Stimulated activated CD4-positive, alpha-beta T cell treated with anti-CD3 and anti-CD28 coated beads, Interleukin-12 subunit alpha, Interleukin-12 subunit beta, amount 100 ng/mL, for 4 hours (primary cell): ENCODE data around the gene ANKRD22.
"Not testable (repeated sequence)": the region's sequence is repeated elsewhere in the genome, so short reads cannot be mapped to it uniquely, and the experiment has no call there.

Source experiments
- DNase-seq: peaks from one replicate; pipeline ENCODE4 v3.0.0-alpha.2; 2020

The ANKRD22 gene

DNA sequence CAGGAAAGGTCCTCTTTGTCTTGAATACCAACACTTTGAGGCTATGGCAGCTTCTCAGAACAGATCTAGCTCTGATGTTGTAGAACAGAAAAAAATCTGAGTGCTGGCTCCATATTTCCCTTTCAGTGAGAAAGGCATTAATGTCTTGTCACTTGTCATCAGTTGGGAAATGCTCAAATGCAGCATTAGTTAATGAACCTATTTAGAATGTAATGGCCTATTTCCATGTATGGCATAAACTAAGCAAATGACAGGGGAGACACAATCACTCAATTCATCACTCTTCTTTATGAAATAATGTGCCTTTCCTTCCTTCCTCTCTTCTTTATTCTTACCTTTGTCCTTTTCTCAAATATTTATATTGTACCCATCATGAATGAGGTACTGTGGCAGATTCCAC is 23.4 kb upstream of the ANKRD22 start:
- DNase-seq: no peak

DNA sequence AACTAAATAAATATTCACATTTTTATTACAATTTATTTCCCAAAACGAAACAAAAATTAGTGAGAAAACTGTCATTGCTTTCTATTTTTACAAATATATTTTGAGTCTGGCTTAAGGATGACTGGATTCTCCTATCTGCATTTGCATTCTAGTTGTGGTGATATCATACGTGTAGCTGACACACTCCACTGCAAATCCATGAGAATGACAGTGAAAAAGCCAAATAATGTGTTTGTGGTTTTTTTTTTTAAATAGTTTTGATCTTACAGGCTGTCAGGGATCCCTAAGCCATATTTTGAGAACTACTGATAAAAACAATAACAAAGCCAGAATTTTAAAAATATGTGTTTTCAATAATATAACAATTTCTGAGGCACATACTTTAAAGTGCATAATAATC is 22.6 kb upstream of the ANKRD22 start:
- no peak for DNase-seq

- no peak for DNase-seq
Measured at GRCh38 chr10:88873757-88874156, 22.1 kb upstream of the ANKRD22 start.

- DNase-seq: no peak
Measured at GRCh38 chr10:88870089-88870488, 18.4 kb upstream of the ANKRD22 start.

DNA sequence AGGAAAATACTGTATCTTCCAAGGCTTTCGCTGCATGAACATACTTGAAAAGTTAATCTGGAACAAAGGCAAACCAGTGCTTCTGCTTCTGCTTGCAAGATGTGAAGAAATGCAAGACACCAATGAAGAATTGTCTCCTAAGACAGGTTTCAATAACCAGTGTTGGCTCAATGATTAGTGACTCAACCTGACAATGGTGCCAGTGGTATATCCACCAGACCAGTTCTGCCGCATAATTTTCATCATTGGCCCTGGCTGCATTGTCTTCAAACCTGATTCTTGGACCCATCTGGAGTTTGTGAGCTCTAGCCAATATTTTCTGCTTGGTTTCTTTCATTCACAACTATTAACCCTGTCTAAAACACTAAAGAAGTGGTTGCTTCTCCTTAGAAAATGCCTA is 14.8 kb upstream of the ANKRD22 start:
- no peak for DNase-seq

- DNase-seq: no peak
Measured at GRCh38 chr10:88865281-88865876, 13.7 kb upstream of the ANKRD22 start.

DNA sequence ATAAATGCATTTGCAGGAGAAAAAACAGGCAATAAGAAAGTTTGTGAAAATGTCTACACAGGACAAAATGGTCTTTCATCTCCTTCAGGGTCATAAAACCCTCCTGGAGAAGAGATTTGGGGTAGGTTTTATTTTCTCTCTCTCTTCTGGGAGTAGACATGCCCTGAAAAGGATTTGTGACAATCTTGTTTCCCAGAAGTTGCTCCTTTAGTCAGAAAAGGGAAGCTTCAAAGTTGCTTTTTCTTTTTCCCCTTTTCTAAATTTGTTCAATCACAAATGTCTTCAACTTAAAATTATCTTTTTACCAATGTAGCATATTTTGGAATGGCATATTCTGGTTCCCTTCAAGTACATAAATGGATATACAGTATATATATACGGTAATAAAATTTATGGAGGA is 9.4 kb upstream of the ANKRD22 start:
- no peak for DNase-seq

DNA sequence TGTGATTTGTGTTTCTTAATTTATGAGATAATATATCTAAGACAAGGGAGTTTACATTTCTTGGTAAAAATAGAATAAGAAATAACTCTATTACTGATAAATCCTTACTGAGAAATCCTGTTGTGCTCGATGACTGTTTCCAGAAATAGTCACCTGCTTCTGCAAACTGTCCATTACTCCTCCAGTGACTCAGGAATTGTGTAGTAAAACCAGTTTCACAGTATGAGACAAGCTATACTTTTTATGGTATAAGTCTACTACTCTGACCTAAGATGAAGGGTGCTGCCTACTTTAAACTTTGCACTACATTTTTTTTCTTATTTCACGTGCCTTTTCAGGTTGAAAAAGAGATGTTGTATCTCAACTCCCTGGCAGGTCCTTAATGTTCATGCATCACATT is 6.8 kb upstream of the ANKRD22 start:
- no peak for DNase-seq

- DNase-seq: no peak
Measured at GRCh38 chr10:88857831-88858230, 6.2 kb upstream of the ANKRD22 start.

DNA sequence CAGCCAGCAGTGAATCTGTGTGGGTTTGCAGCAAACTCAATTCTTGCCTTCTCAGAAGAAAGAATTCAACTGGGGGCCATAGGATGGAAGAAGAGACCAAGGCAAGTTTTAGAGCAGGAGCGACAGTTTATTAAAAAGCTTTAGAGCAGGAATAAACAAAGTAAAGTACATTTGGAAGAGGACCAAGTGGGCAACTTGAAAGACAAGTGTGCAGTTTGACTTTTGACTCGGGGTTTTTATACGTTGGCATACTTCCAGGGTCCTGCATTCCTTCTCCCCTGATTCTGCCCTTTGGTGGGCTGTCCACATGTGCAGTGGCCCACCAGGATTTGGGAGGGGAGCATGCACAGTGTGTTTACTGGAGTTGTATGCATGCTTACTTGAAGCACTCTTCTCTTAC is 3.0 kb upstream of the ANKRD22 start:
- no peak for DNase-seq

DNA sequence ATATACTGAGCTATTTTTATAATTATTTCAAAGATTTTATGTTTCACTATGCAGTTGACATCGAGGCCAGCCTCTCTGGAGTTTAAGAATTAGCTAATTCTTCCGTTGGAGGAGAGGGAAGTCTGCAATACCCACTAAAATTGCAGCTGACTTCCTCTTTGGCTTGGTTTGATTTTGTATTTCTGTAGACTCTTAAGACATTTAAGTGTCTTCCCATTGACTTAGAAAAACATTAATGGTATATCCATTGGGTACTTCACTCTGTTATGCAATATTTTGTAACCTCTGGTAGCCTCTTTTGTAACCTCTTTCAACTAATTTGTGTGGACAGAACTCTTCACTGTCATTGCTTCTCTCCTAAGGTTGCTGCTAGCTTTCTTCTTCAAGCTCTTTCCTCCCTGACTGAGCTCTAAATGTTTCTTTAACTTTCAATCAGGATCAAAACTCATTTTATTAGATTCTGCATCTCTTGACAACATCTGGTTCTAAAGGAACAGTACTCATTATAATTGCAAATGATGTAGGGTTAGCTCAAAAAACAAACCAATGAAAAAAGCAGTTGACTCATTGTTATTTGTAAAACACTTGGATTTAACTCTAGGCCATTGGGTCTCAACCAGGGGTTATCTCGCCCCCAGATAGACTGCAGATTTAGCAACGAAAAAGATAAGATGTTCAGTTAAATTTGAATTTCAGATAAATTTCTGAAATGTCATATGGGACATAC is 1.7 kb upstream of the ANKRD22 start:
- DNase-seq: no peak

DNA sequence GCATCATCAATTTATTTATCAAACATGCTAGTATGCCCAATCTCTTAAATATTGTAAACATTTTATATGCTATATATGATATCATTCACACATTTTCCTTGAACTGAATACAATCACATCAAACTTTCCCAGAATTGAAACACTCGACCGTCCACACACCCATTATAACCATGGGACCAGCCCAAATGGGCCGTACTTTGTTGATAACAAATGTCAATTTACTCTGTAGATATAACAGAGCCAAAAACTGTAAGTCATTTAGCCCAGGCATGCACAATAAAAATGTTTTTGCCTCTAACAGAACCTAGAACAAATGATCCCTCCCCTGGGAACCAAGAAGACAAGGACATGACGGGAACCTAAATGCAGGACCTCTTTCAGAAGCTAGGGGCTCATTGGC is 683 bp upstream of the ANKRD22 start:
- DNase-seq: no peak

- DNase-seq: no peak
Measured at GRCh38 chr10:88850712-88851111, 932 bp downstream of the ANKRD22 start.

DNA sequence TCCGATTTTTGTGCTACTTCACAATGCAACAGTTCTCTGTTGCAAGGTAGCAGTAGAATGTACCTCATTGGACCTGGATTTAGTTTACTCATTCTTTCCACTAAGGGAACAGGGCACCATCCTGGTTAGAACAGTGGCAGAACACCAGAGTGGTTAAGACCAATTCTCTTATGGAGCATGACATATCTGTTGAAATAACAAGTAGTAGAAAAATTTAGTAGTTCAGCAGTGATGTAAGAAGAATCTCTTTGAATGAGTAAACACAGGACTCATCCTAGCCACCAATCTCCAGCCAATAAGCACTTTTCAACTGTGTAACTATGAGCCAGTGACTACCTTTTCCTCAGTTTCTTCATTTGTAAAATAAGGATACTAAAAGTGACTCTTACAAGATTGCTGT is 2.4 kb downstream of the ANKRD22 start:
- no peak for DNase-seq

DNA sequence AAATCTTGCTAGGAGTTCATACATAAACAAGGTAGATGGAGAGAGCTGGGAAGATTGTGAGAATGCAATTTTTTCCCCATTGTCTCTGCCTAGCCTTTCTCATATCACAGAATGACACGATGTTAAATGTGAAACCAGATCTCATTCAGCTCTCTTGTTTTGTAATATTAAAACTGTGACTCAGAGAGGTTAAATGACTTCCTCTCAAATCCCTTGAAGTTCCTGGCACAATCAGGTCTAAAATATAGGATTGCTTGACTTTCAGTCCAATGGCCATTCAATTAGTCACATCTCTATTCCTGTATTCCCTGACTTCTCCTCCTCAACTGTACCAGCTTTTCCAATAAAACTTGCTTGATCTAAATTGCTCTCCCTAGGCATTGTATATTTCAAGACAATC is 3.1 kb downstream of the ANKRD22 start:
- no peak for DNase-seq

- DNase-seq: no peak
Measured at GRCh38 chr10:88843171-88843570, 8.5 kb downstream of the ANKRD22 start.

DNA sequence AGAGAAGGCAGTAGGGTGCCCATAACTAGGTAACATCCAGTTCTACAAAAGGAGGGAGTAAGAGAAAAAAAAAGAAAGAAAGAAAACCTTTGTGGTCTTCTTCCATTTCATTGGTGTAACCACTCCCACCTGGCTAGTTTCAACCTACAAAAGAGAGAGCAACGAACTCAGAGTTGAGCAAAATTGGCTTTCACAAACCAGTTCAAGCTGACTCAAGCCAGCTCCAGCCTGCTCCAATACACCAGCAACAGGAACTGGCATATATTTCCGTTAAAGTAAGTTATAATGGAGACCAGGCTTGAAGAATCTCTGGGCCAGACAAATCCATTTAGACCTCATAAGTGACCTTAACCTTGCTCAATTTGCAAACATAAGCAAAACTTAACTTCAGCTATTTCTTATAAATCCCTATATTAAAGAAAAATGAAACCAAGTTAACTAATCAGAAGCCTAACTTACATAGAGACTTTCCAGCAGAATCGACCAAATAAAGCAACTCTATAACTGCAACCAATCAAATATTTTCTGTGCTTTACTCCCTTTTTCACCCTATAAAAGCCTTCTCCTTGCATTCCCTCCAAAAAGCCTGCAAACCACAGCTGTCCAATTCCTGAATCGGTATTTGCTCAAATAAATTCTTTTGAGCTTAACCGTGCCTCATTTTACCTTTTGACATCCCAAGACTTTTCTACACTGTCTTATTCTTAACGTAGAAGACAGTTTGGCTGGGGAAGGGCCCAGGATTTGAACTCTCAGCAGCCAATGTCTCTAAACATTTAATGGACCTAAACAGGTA is 10.1 kb downstream of the ANKRD22 start:
- no peak for DNase-seq

- no peak for DNase-seq
Measured at GRCh38 chr10:88840881-88841280, 10.8 kb downstream of the ANKRD22 start.

GRCh38 chr10:88840104-88840503 is 11.5 kb downstream of the ANKRD22 start:
- no peak for DNase-seq

GRCh38 chr10:88838766-88839350 is 12.8 kb downstream of the ANKRD22 start:
- no peak for DNase-seq

DNA sequence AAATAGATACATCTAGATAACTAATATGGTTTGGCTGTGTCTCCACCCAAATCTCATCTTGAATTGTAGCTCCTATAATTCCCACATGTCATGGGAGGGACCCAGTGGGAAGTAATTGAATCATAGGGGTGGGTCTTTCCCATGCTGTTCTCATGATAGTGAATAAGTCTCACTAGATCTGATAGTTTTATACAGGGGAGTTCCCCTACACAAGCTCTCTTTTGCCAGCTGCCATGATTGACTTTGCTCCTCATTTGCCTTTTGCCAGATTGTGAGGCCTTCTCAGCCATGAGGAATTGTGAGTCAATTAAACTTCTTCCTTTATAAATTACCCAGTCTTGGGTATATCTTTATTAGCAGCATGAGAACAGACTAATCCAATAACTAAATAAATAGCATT is 14.0 kb downstream of the ANKRD22 start:
- not testable (repeated sequence) for DNase-seq

GRCh38 chr10:88835910-88836221 is 15.8 kb downstream of the ANKRD22 start:
- DNase-seq: no peak

- DNase-seq: peak; percentile 77
Measured at GRCh38 chr10:88835096-88835909, 16.3 kb downstream of the ANKRD22 start.
